COLO668 (cell line): ENCODE results near the gene KCNIP4.

ENCODE experiments used
- DNase-seq: peaks from one replicate; lab custom pipeline; 2025; ENCODE audit not compliant: unreplicated experiment; lab: John Stamatoyannopoulos, UW

KCNIP4 gene

GRCh38 chr4:21856301-21856700, 92.3 kb downstream of the KCNIP4 start:
- DNase-seq: no peak

- no peak for DNase-seq
These were observed 99.5 kb downstream of the KCNIP4 start for GRCh38 chr4:21849077-21849476.

GRCh38 chr4:21848021-21848420, 100.6 kb downstream of the KCNIP4 start:
- no peak for DNase-seq

GRCh38 chr4:21845663-21846062, 102.9 kb downstream of the KCNIP4 start:
- no peak for DNase-seq

GRCh38 chr4:21835712-21836111, 112.9 kb downstream of the KCNIP4 start:
- DNase-seq: no peak

GRCh38 chr4:21830272-21830671, 118.3 kb downstream of the KCNIP4 start:
- no peak for DNase-seq

- no peak for DNase-seq
These were observed 121.0 kb downstream of the KCNIP4 start for GRCh38 chr4:21827575-21827974.

GRCh38 chr4:21826071-21826470, 122.5 kb downstream of the KCNIP4 start:
- DNase-seq: no peak

- no peak for DNase-seq
These were observed 129.5 kb downstream of the KCNIP4 start for GRCh38 chr4:21819086-21819485.

- DNase-seq: no peak
These were observed 132.8 kb downstream of the KCNIP4 start for GRCh38 chr4:21815651-21816377.

- DNase-seq: no peak
These were observed 137.0 kb downstream of the KCNIP4 start for GRCh38 chr4:21811565-21811964.

GRCh38 chr4:21806991-21807390, 141.6 kb downstream of the KCNIP4 start:
- no peak for DNase-seq

GRCh38 chr4:21802406-21802805, 146.2 kb downstream of the KCNIP4 start:
- DNase-seq: no peak

- no peak for DNase-seq
These were observed 146.7 kb downstream of the KCNIP4 start for GRCh38 chr4:21801661-21802385.

GRCh38 chr4:21795091-21795490, 153.5 kb downstream of the KCNIP4 start:
- DNase-seq: no peak

GRCh38 chr4:21792736-21793135, 155.8 kb downstream of the KCNIP4 start:
- DNase-seq: no peak

- DNase-seq: no peak
These were observed 158.0 kb downstream of the KCNIP4 start for GRCh38 chr4:21790438-21791029.

- no peak for DNase-seq
These were observed 168.4 kb downstream of the KCNIP4 start for GRCh38 chr4:21780148-21780547.

- no peak for DNase-seq
These were observed 169.9 kb downstream of the KCNIP4 start for GRCh38 chr4:21778702-21779101.

GRCh38 chr4:21775703-21776102, 172.9 kb downstream of the KCNIP4 start:
- DNase-seq: no peak

- DNase-seq: no peak
These were observed 179.0 kb downstream of the KCNIP4 start for GRCh38 chr4:21769404-21770147.
